CD14-positive monocyte (primary cell): ENCODE results near the gene NFKBIZ. TPM values are rescaled to one million over a fixed set of nuclear protein-coding genes. Genes with fewer than 3 reads are reported as not detected.
A peak's percentile ranks its signal among the peaks of the same experiment; 100 is the strongest.

Experiments used
- DNase-seq, 3 donors: peaks; one replicate each; pipeline ENCODE4 v3.0.0-alpha.2; 2011 to 2022
- H2AFZ ChIP-seq: 2 replicates; pipeline ENCODE4 v1.6.0; 2012; ENCODE audit warnings: mild to moderate bottlenecking, low read depth, low read length, inconsistent platforms; ENCODE audit not compliant: insufficient read depth, poor library complexity, severe bottlenecking
- H3K27ac ChIP-seq, 2 donors: 1 replicate in 1 of 2; 2 replicates in 1 of 2; pipeline ENCODE4 v1.5.1; 2012 to 2013; ENCODE audit warnings: low read length in 2 of 2, control low read depth in 1 of 2, inconsistent platforms in 1 of 2, low read depth in 1 of 2, mild to moderate bottlenecking in 1 of 2
- H3K27me3 ChIP-seq, 2 donors: one replicate each; pipeline versions ENCODE4 v1.6.0 to v1.6.1; 2011 to 2013; ENCODE audit warnings: low read length in 2 of 2; ENCODE audit not compliant: control insufficient read depth in 2 of 2, insufficient read depth in 2 of 2
- H3K36me3 ChIP-seq, 2 donors: replicated peaks in 1 of 2; 1 replicate in 1 of 2; 2 replicates in 1 of 2; pipeline versions ENCODE4 v1.5.1 to v1.6.1; 2012 to 2013; ENCODE audit warnings: low read length in 2 of 2, control low read depth in 1 of 2, inconsistent platforms in 1 of 2, mild to moderate bottlenecking in 1 of 2; ENCODE audit not compliant: insufficient read depth in 2 of 2, control insufficient read depth in 1 of 2
- H3K4me1 ChIP-seq, 2 donors: 1 replicate in 1 of 2; 2 replicates in 1 of 2; pipeline versions ENCODE4 v1.5.1 to v1.6.1; 2012 to 2013; ENCODE audit warnings: low read length in 2 of 2, control low read depth in 1 of 2, inconsistent platforms in 1 of 2, mild to moderate bottlenecking in 1 of 2, moderate library complexity in 1 of 2; ENCODE audit not compliant: insufficient read depth in 2 of 2, control insufficient read depth in 1 of 2
- H3K4me2 ChIP-seq: replicated peaks from 2 replicates; pipeline ENCODE3; 2012; ENCODE audit warnings: low read length, moderate library complexity, mild to moderate bottlenecking; ENCODE audit not compliant: poor library complexity, severe bottlenecking; ENCODE audit errors: extremely low read depth
- H3K4me3 ChIP-seq, 3 experiments: fragments of 200-600 bp in 1 of 3; sonication (generic) in 1 of 3; replicated peaks in 1 of 3; 1 replicate in 2 of 3; 2 replicates in 1 of 3; pipeline ENCODE4 v1.5.1; 2011 to 2013; ENCODE audit warnings: low read length in 3 of 3, mild to moderate bottlenecking in 3 of 3, control low read depth in 2 of 3, low read depth in 2 of 3, inconsistent platforms in 1 of 3, moderate library complexity in 1 of 3
- H3K79me2 ChIP-seq: 2 replicates; pipeline ENCODE4 v1.6.0; 2012; ENCODE audit warnings: mild to moderate bottlenecking, control low read depth, inconsistent platforms, low read length, moderate library complexity; ENCODE audit not compliant: insufficient read depth
- H3K9ac ChIP-seq: 2 replicates; pipeline ENCODE4 v1.6.0; 2017; ENCODE audit warnings: low read length, mild to moderate bottlenecking; ENCODE audit not compliant: insufficient read depth, poor library complexity, severe bottlenecking
- H3K9me3 ChIP-seq, 2 donors: replicated peaks in 1 of 2; 1 replicate in 1 of 2; 2 replicates in 1 of 2; pipeline versions ENCODE4 v1.5.1 to v1.6.1; 2012 to 2013; ENCODE audit warnings: low read length in 2 of 2, control low read depth in 1 of 2; ENCODE audit not compliant: control insufficient read depth in 1 of 2, insufficient read depth in 1 of 2
- H4K20me1 ChIP-seq: 2 replicates; pipeline ENCODE4 v1.6.0; 2012; ENCODE audit warnings: mild to moderate bottlenecking, low read length, control low read depth, moderate library complexity; ENCODE audit not compliant: insufficient read depth
- H3K27ac Mint-ChIP-seq, 7 donors: one replicate each; pipeline ENCODE4 v1.8.0; 2020; ENCODE audit warnings: mild to moderate bottlenecking in 7 of 7, mixed read lengths in 7 of 7, moderate library complexity in 6 of 7, inconsistent platforms in 2 of 7
- H3K27me3 Mint-ChIP-seq, 3 donors: one replicate each; pipeline ENCODE4 v1.8.0; 2021 to 2022; ENCODE audit warnings: low read depth in 3 of 3, mild to moderate bottlenecking in 3 of 3, mixed read lengths in 3 of 3, moderate library complexity in 3 of 3, inconsistent platforms in 1 of 3
- H3K36me3 Mint-ChIP-seq, 2 donors: one replicate each; pipeline ENCODE4 v1.8.0; 2020; ENCODE audit warnings: mixed read lengths in 2 of 2, inconsistent platforms in 1 of 2, mild to moderate bottlenecking in 1 of 2
- H3K4me1 Mint-ChIP-seq: one replicate; pipeline ENCODE4 v1.8.0; 2020; ENCODE audit warnings: mild to moderate bottlenecking, mixed read lengths
- H3K4me3 Mint-ChIP-seq, 2 donors: one replicate each; pipeline ENCODE4 v1.8.0; 2020; ENCODE audit warnings: mild to moderate bottlenecking in 2 of 2, mixed read lengths in 2 of 2, moderate library complexity in 1 of 2
- H3K9me3 Mint-ChIP-seq, 7 donors: one replicate each; pipeline ENCODE4 v1.8.0; 2020 to 2022; ENCODE audit warnings: mixed read lengths in 7 of 7, mild to moderate bottlenecking in 6 of 7, moderate library complexity in 6 of 7, inconsistent platforms in 2 of 7
- CTCF ChIP-seq: fragments of 200-600 bp; IDR thresholded peaks from one replicate; pipeline ENCODE4 v1.8.0; 2022; ENCODE audit warnings: antibody characterized with exemption, mild to moderate bottlenecking
- WGBS: methylation state at CpG from one replicate; pipeline ENCODE4 v1.1.5; 2013; ENCODE audit warnings: missing lambda C conversion rate; ENCODE audit not compliant: insufficient coverage; 5-methylcytosine and 5-hydroxymethylcytosine counted together
- intact Hi-C, 2 donors: fragments of 100-400 bp; cut with micrococcal nuclease; formaldehyde crosslinking; loops; one replicate each; pipeline versions ENCODE4 v1.15.0 to v1.15.1; 2023
- polyA plus RNA-seq, 3 donors: library from polyadenylated mRNA; depleted of rRNA in 1 of 3; unstranded in 2 of 3; stranded (reverse) in 1 of 3; fragments of 300-500 nt in 2 of 3; fragments of >200 nt in 1 of 3; fragmentation: Illumina TruSeq in 2 of 3; gene quantifications; 1 replicate in 2 of 3; 2 replicates in 1 of 3; pipeline ENCODE4 v1.2.3, GENCODE V29; 2012 to 2021

NFKBIZ gene
- polyA plus RNA-seq, 3 donors, result 71.0 to 592 (median 84.9) TPM

- Histone ChIP-seq H3K4me1 (peaks cover 41 to 62% of the 10 kb centered on the region in 2 donors), H3K4me3 (peak overlapping the region; percentile 61 to 100 (median 98)), H2AFZ (no peak overlapping the region), H4K20me1 (peaks cover 54% of the 10 kb centered on the region), H3K4me2 (peak overlapping the region; percentile 86), H3K36me3 (peaks cover 32 to 39% of the 10 kb centered on the region in 2 donors), H3K79me2 (peaks cover 68% of the 10 kb centered on the region), H3K27me3 (no peaks in the 10 kb centered on the region), H3K9ac (peak overlapping the region; percentile 99), H3K9me3 (no peaks in the 10 kb centered on the region), H3K27ac (peak overlapping the region; percentile 83 to 94)
- H3K4me3 Mint-ChIP-seq, result peak overlapping the region; percentile 96
- no peak for TF ChIP-seq CTCF
- H3K36me3 Mint-ChIP-seq, result peaks cover 42 to 45% of the 10 kb centered on the region in 2 donors
- DNase-seq, result no peak
- H3K9me3 Mint-ChIP-seq, result peaks cover 0 to 6% (median 0%) of the 10 kb centered on the region in 7 donors
- peak overlapping the region; percentile 92 to 99 (median 96) for H3K27ac Mint-ChIP-seq
- intact Hi-C loops, result loop anchor here (5.0 to 10.0 kb wide), 4 partner anchors 37 to 175 kb away; no protein-coding TSS in a partner anchor
- peaks cover 56% of the 10 kb centered on the region for H3K4me1 Mint-ChIP-seq
- H3K27me3 Mint-ChIP-seq, result no peaks in the 10 kb centered on the region
- WGBS, result under 1% methylated on average over 66 of the region's 67 CpGs
Measured at GRCh38 chr3:101849714-101850245, 466 bp downstream of the NFKBIZ start.

GRCh38 chr3:101850246-101851051 lies 1.1 kb downstream of the NFKBIZ start:
- no peak for TF ChIP-seq CTCF
- peaks cover 75% of the 10 kb centered on the region for H3K79me2 ChIP-seq

More at GRCh38 chr3:101850246-101851051, 1.1 kb downstream of the NFKBIZ start:
- H3K27me3 Mint-ChIP-seq, result no peaks in the 10 kb centered on the region
- H3K9ac ChIP-seq, result peak overlapping the region; percentile 99
- peak overlapping the region; percentile 96 for H3K4me3 Mint-ChIP-seq
- H3K27ac Mint-ChIP-seq, result peak overlapping the region; percentile 92 to 99 (median 96)
- 0% methylated on average over 8 of the region's 19 CpGs for WGBS
- no peaks in the 10 kb centered on the region for H3K27me3 ChIP-seq
- H3K27ac ChIP-seq, result peak overlapping the region; percentile 83 to 94
- peaks cover 62% of the 10 kb centered on the region for H3K4me1 Mint-ChIP-seq
- H3K9me3 ChIP-seq, result no peaks in the 10 kb centered on the region
- no peak overlapping the region for H2AFZ ChIP-seq
- H3K4me3 ChIP-seq, result peak overlapping the region; percentile 61 to 100 (median 98)
- H3K4me2 ChIP-seq, result peak overlapping the region; percentile 86
- DNase-seq, result peak in 2 of 3 donors; percentile 47
- intact Hi-C loops, result loop anchor here in 1 of 2 donors (5.0 kb wide), 3 partner anchors 38 to 87 kb away; no protein-coding TSS in a partner anchor
- H3K36me3 Mint-ChIP-seq, result peaks cover 49 to 51% of the 10 kb centered on the region in 2 donors
- H3K4me1 ChIP-seq, result peaks cover 41 to 69% of the 10 kb centered on the region in 2 donors
- H3K36me3 ChIP-seq, result peaks cover 39 to 46% of the 10 kb centered on the region in 2 donors
- H3K9me3 Mint-ChIP-seq, result peaks cover 0 to 6% (median 0%) of the 10 kb centered on the region in 7 donors
- H4K20me1 ChIP-seq, result peaks cover 61% of the 10 kb centered on the region
